Epithelial cell of esophagus (primary cell): ENCODE measurements around the gene UBAP2.

ENCODE experiments used
- DNase-seq: peaks from one replicate; pipeline ENCODE4 v3.0.0; 2010; ENCODE audit warnings: low read depth
- H3K4me3 ChIP-seq: 2 replicates; pipeline ENCODE4 v1.5.1; 2011; ENCODE audit warnings: mild to moderate bottlenecking, low read length, control low read depth
- TF ChIP-seq, protein P1 (sequence below): IDR thresholded peaks from 2 replicates; pipeline ENCODE4 v1.5.1; 2011; ENCODE audit warnings: low read depth, mild to moderate bottlenecking, low read length, control low read depth, inconsistent platforms; ENCODE audit not compliant: insufficient read depth; ENCODE audit errors: missing control alignments

UBAP2 gene

DNA sequence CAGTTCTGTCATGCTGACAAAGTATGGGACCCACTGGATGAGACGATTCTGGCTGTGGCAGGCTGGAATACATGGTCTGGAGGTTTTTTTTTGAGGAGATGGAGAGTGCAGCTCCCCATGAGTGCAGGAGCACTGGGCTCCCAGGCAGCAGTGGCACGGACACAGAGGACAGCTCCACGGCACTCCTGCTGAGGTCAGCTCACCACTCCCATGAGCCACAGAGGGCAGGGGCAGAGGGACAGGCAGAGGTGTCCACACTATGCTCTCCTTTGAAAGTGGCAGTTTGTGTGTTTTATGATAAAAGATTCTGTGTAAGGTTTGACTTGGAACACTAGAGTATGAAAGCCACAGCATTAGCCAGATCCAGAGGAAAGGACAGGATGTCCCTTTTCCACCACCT is 117.4 kb downstream of the UBAP2 start:
- H3K4me3 ChIP-seq = no peak overlapping the region
- no peak for DNase-seq
- TF ChIP-seq, protein P1, sequence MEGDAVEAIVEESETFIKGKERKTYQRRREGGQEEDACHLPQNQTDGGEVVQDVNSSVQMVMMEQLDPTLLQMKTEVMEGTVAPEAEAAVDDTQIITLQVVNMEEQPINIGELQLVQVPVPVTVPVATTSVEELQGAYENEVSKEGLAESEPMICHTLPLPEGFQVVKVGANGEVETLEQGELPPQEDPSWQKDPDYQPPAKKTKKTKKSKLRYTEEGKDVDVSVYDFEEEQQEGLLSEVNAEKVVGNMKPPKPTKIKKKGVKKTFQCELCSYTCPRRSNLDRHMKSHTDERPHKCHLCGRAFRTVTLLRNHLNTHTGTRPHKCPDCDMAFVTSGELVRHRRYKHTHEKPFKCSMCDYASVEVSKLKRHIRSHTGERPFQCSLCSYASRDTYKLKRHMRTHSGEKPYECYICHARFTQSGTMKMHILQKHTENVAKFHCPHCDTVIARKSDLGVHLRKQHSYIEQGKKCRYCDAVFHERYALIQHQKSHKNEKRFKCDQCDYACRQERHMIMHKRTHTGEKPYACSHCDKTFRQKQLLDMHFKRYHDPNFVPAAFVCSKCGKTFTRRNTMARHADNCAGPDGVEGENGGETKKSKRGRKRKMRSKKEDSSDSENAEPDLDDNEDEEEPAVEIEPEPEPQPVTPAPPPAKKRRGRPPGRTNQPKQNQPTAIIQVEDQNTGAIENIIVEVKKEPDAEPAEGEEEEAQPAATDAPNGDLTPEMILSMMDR = no peak

DNA sequence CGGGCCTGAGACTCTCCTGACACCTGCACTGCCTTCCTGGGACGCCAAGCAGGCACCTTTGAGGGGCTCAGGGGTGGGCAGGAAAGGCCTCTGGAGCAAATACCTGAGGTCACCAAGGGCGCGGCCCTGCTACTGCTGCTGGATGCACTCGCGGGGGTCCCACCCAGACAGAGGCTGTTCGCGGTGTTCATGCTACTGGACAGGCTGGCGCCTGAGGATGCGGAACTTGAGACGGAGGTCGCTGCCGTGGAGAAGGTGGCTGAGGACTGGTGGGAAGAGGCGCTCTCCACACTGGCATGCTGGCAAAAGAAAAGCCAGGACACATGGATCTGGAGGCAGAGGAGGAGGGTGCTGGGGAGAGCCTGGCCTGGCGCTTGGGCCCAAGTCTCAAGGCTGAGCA is 121.0 kb downstream of the UBAP2 start:
- TF ChIP-seq, protein P1 = no peak
- no peak overlapping the region for H3K4me3 ChIP-seq
- DNase-seq = no peak

DNA sequence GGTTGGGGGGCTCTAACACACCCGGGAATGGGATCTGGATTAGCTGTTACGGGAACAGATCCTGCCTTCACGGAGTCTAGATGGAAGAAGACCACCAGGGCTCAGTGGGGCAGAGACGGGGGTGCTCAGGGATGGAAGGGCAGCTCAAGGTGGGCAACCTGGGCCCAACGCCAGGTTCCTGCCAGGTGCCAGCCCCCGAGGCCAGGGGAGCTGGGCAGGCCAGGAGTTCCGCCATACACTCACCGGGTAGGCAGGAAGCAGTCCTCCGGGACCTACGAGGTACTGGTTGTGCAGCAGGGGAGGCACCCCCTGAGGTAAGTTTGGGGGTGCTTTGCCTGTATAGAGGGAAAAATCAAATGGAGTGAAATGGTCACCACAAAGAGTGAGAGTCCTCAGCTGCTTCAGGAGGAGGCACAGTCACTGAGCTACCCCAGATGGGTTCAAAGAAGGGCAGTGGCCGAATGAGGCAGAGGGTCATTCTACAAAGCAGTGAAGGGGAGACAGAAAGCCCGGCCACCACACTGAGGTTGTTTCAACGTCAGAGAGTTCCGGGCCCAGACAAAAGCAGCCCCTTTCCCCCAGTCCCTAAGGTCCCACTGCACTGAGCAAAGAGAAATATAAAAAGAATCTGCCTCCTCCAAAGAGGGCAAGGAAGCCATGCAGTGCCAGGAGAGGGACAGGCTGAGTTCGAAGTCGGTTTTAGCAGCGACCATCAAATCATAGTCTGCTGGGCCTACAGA is 121.8 kb downstream of the UBAP2 start:
- TF ChIP-seq, protein P1 = no peak
- DNase-seq = no peak
- H3K4me3 ChIP-seq = no peak overlapping the region

DNA sequence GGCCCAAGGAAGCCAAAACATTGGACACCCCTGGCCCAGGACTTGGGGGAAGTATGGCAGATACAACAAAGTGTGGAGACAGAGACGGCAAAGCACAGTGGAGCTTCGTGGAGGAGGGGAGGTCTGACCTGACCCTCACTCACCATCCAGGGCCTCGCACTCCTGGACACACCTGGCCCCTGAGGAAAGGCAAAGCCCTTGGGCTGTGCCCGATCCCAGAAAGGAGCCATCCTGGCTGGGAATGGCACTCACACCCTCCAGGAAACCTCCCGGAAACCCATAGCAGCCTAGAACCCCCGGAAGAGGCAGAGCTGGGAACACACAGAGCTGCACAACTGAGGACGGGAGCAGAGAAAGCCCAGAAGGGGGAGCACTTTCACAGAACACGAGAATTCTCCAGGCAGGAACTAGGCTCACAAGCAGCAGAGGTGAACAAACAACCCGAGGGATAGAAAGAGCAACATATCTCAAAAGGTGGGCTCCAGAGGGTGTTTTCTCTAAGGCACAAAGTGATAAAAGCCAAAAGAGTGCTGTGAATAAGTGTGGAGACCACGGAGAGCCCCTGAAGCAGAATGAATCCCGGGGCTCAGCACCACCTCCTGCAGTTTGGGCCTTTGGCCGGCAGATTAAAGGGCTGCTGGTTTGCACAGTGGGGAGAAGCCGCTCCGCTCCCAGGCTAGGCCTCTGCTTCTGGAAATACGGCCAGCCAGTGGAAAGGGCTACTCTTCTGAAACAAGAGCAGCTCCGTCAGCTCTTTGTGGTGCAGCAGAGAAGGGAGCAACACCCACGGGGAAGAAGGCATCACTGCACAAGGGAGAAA is 123.5 kb downstream of the UBAP2 start:
- TF ChIP-seq, protein P1 = peak; percentile 62
- DNase-seq = peak; percentile 46
- no peak overlapping the region for H3K4me3 ChIP-seq

DNA sequence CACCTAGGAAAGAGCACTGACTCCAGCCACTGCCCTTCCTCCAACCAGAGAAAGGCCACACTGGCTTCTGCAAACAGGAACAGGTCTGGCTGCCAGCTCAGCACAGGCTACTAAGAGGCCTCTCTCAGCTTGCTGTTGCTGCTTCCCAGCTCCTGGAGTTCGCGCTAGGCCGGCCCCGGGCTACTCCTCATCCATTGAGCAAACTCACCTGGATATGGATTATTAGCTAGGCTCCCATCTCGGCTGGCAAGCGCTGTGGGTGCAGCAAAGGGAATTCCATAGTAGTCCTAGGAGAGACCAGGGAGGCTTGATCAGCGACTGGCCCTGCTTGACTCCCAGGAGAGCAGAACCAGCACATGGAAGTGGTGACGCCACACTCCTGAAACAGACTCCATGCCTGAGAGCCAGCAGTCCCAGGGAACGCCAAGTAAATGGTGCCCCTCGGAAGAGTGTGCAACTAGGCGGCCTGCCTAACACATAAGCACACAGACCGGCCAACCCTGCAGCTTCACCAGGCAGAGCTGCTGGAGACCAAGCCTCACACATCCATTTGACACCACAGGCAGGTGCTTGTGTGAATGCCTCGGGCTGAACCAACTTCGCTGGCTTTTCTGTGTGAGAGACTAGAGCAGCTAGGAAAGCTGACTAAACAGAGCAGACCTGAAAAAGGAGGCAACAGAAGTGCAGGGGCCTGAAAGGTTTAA is 124.5 kb downstream of the UBAP2 start:
- no peak for DNase-seq
- no peak overlapping the region for H3K4me3 ChIP-seq

DNA sequence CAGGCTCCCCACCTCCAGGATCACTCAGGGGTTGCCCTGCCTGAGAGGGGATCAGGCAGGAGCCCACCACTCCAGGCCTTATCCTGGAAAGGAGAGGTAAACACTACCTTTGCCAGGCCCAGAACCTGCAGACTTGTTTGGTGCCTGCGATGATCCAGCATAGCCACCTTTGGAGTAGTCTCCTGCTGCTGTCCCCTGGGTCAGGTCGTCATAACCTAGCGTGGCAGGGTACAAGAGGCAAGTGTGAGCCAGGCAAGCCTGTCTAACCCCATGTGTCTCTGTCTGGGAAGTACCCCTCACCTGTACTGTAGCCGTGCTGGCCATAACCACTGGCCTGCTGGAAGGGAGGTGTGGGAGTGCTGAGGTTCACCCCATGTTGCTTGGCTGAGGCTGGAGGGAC is 125.6 kb downstream of the UBAP2 start:
- DNase-seq = no peak
- TF ChIP-seq, protein P1 = no peak
- H3K4me3 ChIP-seq = no peak overlapping the region

More for the DNA sequence above, 124.5 kb downstream of the UBAP2 start:
- TF ChIP-seq, protein P1 = no peak
